K562 (cell line): Measurements from ENCODE around the gene SERPINE1. TPM values are rescaled to one million over a fixed set of nuclear protein-coding genes. Genes with fewer than 3 reads are reported as not detected.
A peak's percentile ranks its signal among the peaks of the same experiment; 100 is the strongest.

Experiments used
- BRCA1 ChIP-seq, 2 experiments: fragments of 450-650 bp in 1 of 2; sonication (generic) in 1 of 2; formaldehyde crosslinking in 1 of 2; IDR thresholded peaks; 2 replicates each; pipeline versions ENCODE4 v1.5.0 to v1.6.1; 2017 to 2020; ENCODE audit warnings: mild to moderate bottlenecking in 1 of 2, missing genetic modification reagents in 1 of 2
- C11orf30 ChIP-seq: fragments of 450-650 bp; IDR thresholded peaks from 2 replicates; pipeline ENCODE4 v1.6.1; 2016; ENCODE audit warnings: low read depth, mild to moderate bottlenecking
- EZH2 ChIP-seq: IDR thresholded peaks from 2 replicates; pipeline ENCODE4 v1.6.1; 2012; ENCODE audit warnings: low read depth, mild to moderate bottlenecking, inconsistent platforms, low read length, borderline replicate concordance
- HDAC8 ChIP-seq: fragments of 450-650 bp; IDR thresholded peaks from 2 replicates; pipeline ENCODE4 v1.6.1; 2016; ENCODE audit warnings: mild to moderate bottlenecking, missing genetic modification characterization, moderate library complexity, missing compliant biosample characterization
- HIVEP1 ChIP-seq: fragments of 250-450 bp; sonication (Bioruptor Pico); IDR thresholded peaks from 2 replicates; pipeline ENCODE4 v1.4.0; 2020; ENCODE audit warnings: mild to moderate bottlenecking
- HMBOX1 ChIP-seq: sonication (generic); IDR thresholded peaks from 2 replicates; pipeline ENCODE4 v1.6.1; 2016
- IFI16 ChIP-seq: fragments of 250-450 bp; sonication (Bioruptor Pico); IDR thresholded peaks from 2 replicates; pipeline ENCODE4 v2.1.2; 2022; ENCODE audit warnings: mild to moderate bottlenecking, inconsistent platforms
- MAFF ChIP-seq: IDR thresholded peaks from 2 replicates; pipeline ENCODE4 v1.6.1; 2012; ENCODE audit warnings: low read length, improper control_type of control experiment
- MEF2A ChIP-seq: IDR thresholded peaks from 2 replicates; pipeline ENCODE4 v1.6.1; 2011; ENCODE audit warnings: low read depth, mild to moderate bottlenecking, low read length, moderate library complexity; ENCODE audit not compliant: control insufficient read depth
- MTA3 ChIP-seq: fragments of 450-650 bp; formaldehyde crosslinking; IDR thresholded peaks from 2 replicates; pipeline ENCODE4 v1.6.1; 2017; ENCODE audit warnings: mild to moderate bottlenecking, borderline replicate concordance
- RNF2 ChIP-seq: sonication (generic); IDR thresholded peaks from 2 replicates; pipeline ENCODE4 v1.6.1; 2016
- RUNX1 ChIP-seq: sonication (generic); IDR thresholded peaks from 2 replicates; pipeline ENCODE4 v1.6.1; 2016; ENCODE audit warnings: antibody characterized with exemption, low read depth
- SMC3 ChIP-seq: conservative IDR thresholded peaks from 2 replicates; pipeline ENCODE4 v1.6.1; 2011; ENCODE audit warnings: low read depth, low read length, improper control_type of control experiment; ENCODE audit not compliant: insufficient read depth
- STAT5B ChIP-seq: fragments of 250-450 bp; sonication (Bioruptor Pico); IDR thresholded peaks from 2 replicates; pipeline ENCODE4 v1.8.0; 2021; ENCODE audit warnings: mild to moderate bottlenecking, inconsistent platforms
- TCFL5 ChIP-seq: fragments of 250-450 bp; sonication (Bioruptor Pico); conservative IDR thresholded peaks from 2 replicates; pipeline ENCODE4 v1.6.1; 2021; ENCODE audit warnings: mild to moderate bottlenecking, moderate library complexity, matching md5 sums
- UBTF ChIP-seq, 2 experiments: IDR thresholded peaks; 2 replicates each; pipeline ENCODE4 v1.6.1; 2012; ENCODE audit warnings: improper control_type of control experiment in 2 of 2, low read depth in 2 of 2, low read length in 2 of 2, borderline replicate concordance in 1 of 2
- ZNF24 ChIP-seq: fragments of 450-650 bp; IDR thresholded peaks from 2 replicates; pipeline ENCODE4 v1.6.1; 2016
- ZNF583 ChIP-seq: fragments of 250-450 bp; sonication (Bioruptor Pico); IDR thresholded peaks from 2 replicates; pipeline ENCODE4 v1.4.0; 2020
- ZNF696 ChIP-seq: fragments of 250-450 bp; sonication (Bioruptor Pico); conservative IDR thresholded peaks from 2 replicates; pipeline ENCODE4 v1.4.0; 2020; ENCODE audit warnings: mild to moderate bottlenecking, moderate library complexity
- ZNF785 ChIP-seq: fragments of 250-450 bp; sonication (Bioruptor Pico); IDR thresholded peaks from 2 replicates; pipeline ENCODE4 v1.4.0; 2020; ENCODE audit warnings: mild to moderate bottlenecking
- polyA plus RNA-seq, 8 experiments: library from polyadenylated mRNA; depleted of rRNA in 4 of 8; stranded (reverse) in 5 of 8; unstranded in 3 of 8; fragments of >200 nt; fragmentation: Nextera tagmentation in 2 of 8; fragmentation: Illumina TruSeq in 1 of 8; extraction: Ambion mirVana in 2 of 8; extraction: Trizol in 1 of 8; gene quantifications; 2 replicates each; pipeline versions ENCODE4 v1.2.1 to v1.2.3, GENCODE V29; 2011 to 2014; ENCODE audit warnings: inconsistent platforms in 1 of 8, missing spikeins in 1 of 8
- total RNA-seq, 7 experiments: library from RNA; depleted of rRNA in 6 of 7; stranded (reverse); fragments of >200 nt in 6 of 7; fragmentation: Illumina TruSeq in 2 of 7; extraction: Trizol in 2 of 7; gene quantifications; 2 replicates each; pipeline versions ENCODE4 v1.2.1 to v1.2.3, GENCODE V29; 2011 to 2021; ENCODE audit warnings: low replicate concordance in 1 of 7
- TF ChIP-seq, protein P1 (sequence below): sonication (generic); formaldehyde crosslinking; IDR thresholded peaks from 2 replicates; pipeline ENCODE4 v1.8.1; 2023; ENCODE audit warnings: mild to moderate bottlenecking, missing genetic modification reagents
- TF ChIP-seq, protein P2 (sequence below): fragments of 450-650 bp; formaldehyde crosslinking; IDR thresholded peaks from 2 replicates; pipeline ENCODE4 v1.4.0; 2020; ENCODE audit warnings: mild to moderate bottlenecking

The SERPINE1 gene
- total and polyA plus RNA-seq, 9 of the 15 experiments (the other 6 are each of a cell fraction or from before 2014, with no cell fraction given), result 0.22 to 4.8 (median 0.91) TPM

GRCh38 chr7:101169838-101170551, 43.1 kb downstream of the SERPINE1 start (continued):
- TF ChIP-seq ZNF583 (CRISPR knock-in tag) (0 out of 2 replicates have a peak, but pooled peaks have one; percentile 17), EZH2 (no peak), HIVEP1 (CRISPR knock-in tag) (no peak), ZNF24 (no peak; the same call in 1 of the 2 replicates), MTA3 (peak; percentile 53; the same call in 1 of the 2 replicates), MAFF (no peak), IFI16 (CRISPR knock-in tag) (no peak), STAT5B (CRISPR knock-in tag) (no peak), HMBOX1 (no peak), TCFL5 (CRISPR knock-in tag) (no peak), ZNF696 (CRISPR knock-in tag) (no peak), RUNX1 (no peak; the same call in 1 of the 2 replicates), SMC3 (peak; percentile 75), BRCA1 (IDR thresholded peaks at IDR 0.05) (no peak), BRCA1 (CRISPR knock-in tag; IDR thresholded peaks at IDR 0.05) (0 out of 2 replicates have a peak, but pooled peaks have one; percentile 4), RNF2 (no peak), UBTF (IDR thresholded peaks at IDR 0.05; ENCODE audit: borderline replicate concordance in 1 of 2, low read depth in 2 of 2, low read length in 2 of 2) (no peak), C11orf30 (no peak), HDAC8 (no peak), MEF2A (no peak), ZNF785 (no peak)
- TF ChIP-seq, protein P1, sequence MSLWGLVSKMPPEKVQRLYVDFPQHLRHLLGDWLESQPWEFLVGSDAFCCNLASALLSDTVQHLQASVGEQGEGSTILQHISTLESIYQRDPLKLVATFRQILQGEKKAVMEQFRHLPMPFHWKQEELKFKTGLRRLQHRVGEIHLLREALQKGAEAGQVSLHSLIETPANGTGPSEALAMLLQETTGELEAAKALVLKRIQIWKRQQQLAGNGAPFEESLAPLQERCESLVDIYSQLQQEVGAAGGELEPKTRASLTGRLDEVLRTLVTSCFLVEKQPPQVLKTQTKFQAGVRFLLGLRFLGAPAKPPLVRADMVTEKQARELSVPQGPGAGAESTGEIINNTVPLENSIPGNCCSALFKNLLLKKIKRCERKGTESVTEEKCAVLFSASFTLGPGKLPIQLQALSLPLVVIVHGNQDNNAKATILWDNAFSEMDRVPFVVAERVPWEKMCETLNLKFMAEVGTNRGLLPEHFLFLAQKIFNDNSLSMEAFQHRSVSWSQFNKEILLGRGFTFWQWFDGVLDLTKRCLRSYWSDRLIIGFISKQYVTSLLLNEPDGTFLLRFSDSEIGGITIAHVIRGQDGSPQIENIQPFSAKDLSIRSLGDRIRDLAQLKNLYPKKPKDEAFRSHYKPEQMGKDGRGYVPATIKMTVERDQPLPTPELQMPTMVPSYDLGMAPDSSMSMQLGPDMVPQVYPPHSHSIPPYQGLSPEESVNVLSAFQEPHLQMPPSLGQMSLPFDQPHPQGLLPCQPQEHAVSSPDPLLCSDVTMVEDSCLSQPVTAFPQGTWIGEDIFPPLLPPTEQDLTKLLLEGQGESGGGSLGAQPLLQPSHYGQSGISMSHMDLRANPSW (CRISPR knock-in tag), result no peak
- TF ChIP-seq, protein P2, sequence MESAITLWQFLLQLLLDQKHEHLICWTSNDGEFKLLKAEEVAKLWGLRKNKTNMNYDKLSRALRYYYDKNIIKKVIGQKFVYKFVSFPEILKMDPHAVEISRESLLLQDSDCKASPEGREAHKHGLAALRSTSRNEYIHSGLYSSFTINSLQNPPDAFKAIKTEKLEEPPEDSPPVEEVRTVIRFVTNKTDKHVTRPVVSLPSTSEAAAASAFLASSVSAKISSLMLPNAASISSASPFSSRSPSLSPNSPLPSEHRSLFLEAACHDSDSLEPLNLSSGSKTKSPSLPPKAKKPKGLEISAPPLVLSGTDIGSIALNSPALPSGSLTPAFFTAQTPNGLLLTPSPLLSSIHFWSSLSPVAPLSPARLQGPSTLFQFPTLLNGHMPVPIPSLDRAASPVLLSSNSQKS, result no peak
